IMR-90 (cell line): ENCODE measurements around the gene SHROOM1. TPM values are rescaled to one million over a fixed set of nuclear protein-coding genes. Genes with fewer than 3 reads are reported as not detected.
A peak's percentile ranks its signal among the peaks of the same experiment; 100 is the strongest.

Experiments used
- ATAC-seq: fragments of 200-7000 bp; cut with Tn5 transposase; 2 replicates; pipeline ENCODE4 v1.9.1; 2020; ENCODE audit warnings: low read depth, mild to moderate bottlenecking, moderate library complexity
- BruUV-seq: library from RNA; stranded (reverse); fragments of 400-500 nt; replicated peaks from 2 replicates; lab custom pipeline; 2021; lab: Mats Ljungman, UMichigan
- CTCF ChIA-PET: fragments of 300-600 bp; formaldehyde crosslinking; extraction: SDS; loops from one replicate; lab custom pipeline; 2021; ENCODE audit warnings: antibody characterized with exemption; lab: Yijun Ruan, JAX
- POLR2A ChIA-PET: fragments of 300-600 bp; sonication (Branson Sonifier 250); formaldehyde crosslinking; loops from one replicate; lab custom pipeline; 2022; ENCODE audit warnings: antibody characterized with exemption; ENCODE audit not compliant: unreplicated experiment; lab: Charles Lee
- DNase-seq: peaks from one replicate; pipeline ENCODE4 v3.0.0; 2013
- H2AFZ ChIP-seq: replicated peaks from 2 replicates; pipeline ENCODE3; 2013; ENCODE audit warnings: low read length, mild to moderate bottlenecking; ENCODE audit not compliant: poor library complexity
- H2AK5ac ChIP-seq: 2 replicates; pipeline ENCODE4 v1.6.1; 2013; ENCODE audit warnings: low read depth, low read length, inconsistent platforms
- H2AK9ac ChIP-seq: replicated peaks from 2 replicates; pipeline ENCODE3; 2013; ENCODE audit warnings: mild to moderate bottlenecking, low read depth, low read length, moderate library complexity; ENCODE audit not compliant: poor library complexity
- H2BK120ac ChIP-seq: 2 replicates; pipeline ENCODE4 v1.6.1; 2013; ENCODE audit warnings: low read depth, low read length, inconsistent platforms
- H2BK15ac ChIP-seq: 3 replicates; pipeline ENCODE4 v1.6.1; 2013; ENCODE audit warnings: low read depth, low read length, inconsistent platforms
- H2BK20ac ChIP-seq: 2 replicates; pipeline ENCODE4 v1.6.1; 2013; ENCODE audit warnings: low read depth, mild to moderate bottlenecking, inconsistent platforms, low read length, moderate library complexity
- H2BK5ac ChIP-seq: 2 replicates; pipeline ENCODE4 v1.6.1; 2013; ENCODE audit warnings: mild to moderate bottlenecking, low read depth, low read length, inconsistent platforms; ENCODE audit not compliant: poor library complexity, severe bottlenecking
- H3K14ac ChIP-seq: replicated peaks from 2 replicates; pipeline ENCODE4 v1.6.1; 2013; ENCODE audit warnings: low read depth, low read length, inconsistent platforms
- H3K18ac ChIP-seq: 2 replicates; pipeline ENCODE4 v1.6.1; 2013; ENCODE audit warnings: low read depth, low read length, control low read depth
- H3K23ac ChIP-seq: 2 replicates; pipeline ENCODE4 v1.6.1; 2013; ENCODE audit warnings: low read depth, low read length, inconsistent platforms
- H3K27ac ChIP-seq: 2 replicates; pipeline ENCODE4 v1.5.1; 2013; ENCODE audit warnings: mild to moderate bottlenecking, control low read depth, low read length; ENCODE audit not compliant: insufficient read depth
- H3K27me3 ChIP-seq: 2 replicates; pipeline ENCODE4 v1.6.1; 2013; ENCODE audit warnings: low read length; ENCODE audit not compliant: control insufficient read depth, insufficient read depth
- H3K36me3 ChIP-seq: 2 replicates; pipeline ENCODE4 v1.6.1; 2013; ENCODE audit warnings: low read length, mixed read lengths; ENCODE audit not compliant: control insufficient read depth, insufficient read depth
- H3K4ac ChIP-seq: 2 replicates; pipeline ENCODE4 v1.6.1; 2013; ENCODE audit warnings: low read depth, low read length, inconsistent platforms
- H3K4me1 ChIP-seq: 2 replicates; pipeline ENCODE4 v1.6.1; 2013; ENCODE audit warnings: low read length, mixed read lengths; ENCODE audit not compliant: control insufficient read depth, insufficient read depth
- H3K4me2 ChIP-seq: 2 replicates; pipeline ENCODE4 v1.6.1; 2013; ENCODE audit warnings: low read depth, mild to moderate bottlenecking, control low read depth, low read length, moderate library complexity
- H3K4me3 ChIP-seq: 2 replicates; pipeline ENCODE4 v1.5.1; 2013; ENCODE audit warnings: low read depth, mild to moderate bottlenecking, control low read depth, low read length, moderate library complexity; ENCODE audit not compliant: insufficient read depth
- H3K56ac ChIP-seq: 2 replicates; pipeline ENCODE4 v1.6.1; 2013; ENCODE audit warnings: low read length, inconsistent platforms; ENCODE audit not compliant: insufficient read depth; ENCODE audit errors: extremely low read depth
- H3K79me1 ChIP-seq, 2 experiments: 2 replicates each; pipeline ENCODE4 v1.6.1; 2013; ENCODE audit warnings: low read length in 2 of 2, inconsistent platforms in 1 of 2, low read depth in 1 of 2
- H3K9ac ChIP-seq: 2 replicates; pipeline ENCODE4 v1.6.1; 2013; ENCODE audit warnings: low read depth, low read length, control low read depth
- H3K9me1 ChIP-seq: 2 replicates; pipeline ENCODE4 v1.6.1; 2013; ENCODE audit warnings: low read length, inconsistent platforms; ENCODE audit not compliant: insufficient read depth
- H3K9me3 ChIP-seq: 2 replicates; pipeline ENCODE4 v1.6.1; 2013; ENCODE audit warnings: low read length; ENCODE audit not compliant: control insufficient read depth, insufficient read depth
- H4K20me1 ChIP-seq: 2 replicates; pipeline ENCODE4 v1.6.1; 2013; ENCODE audit warnings: low read length, inconsistent platforms; ENCODE audit not compliant: insufficient read depth
- H4K5ac ChIP-seq: 2 replicates; pipeline ENCODE4 v1.6.1; 2013; ENCODE audit warnings: mild to moderate bottlenecking, low read depth, low read length, control low read depth
- H4K8ac ChIP-seq, 2 experiments: 2 replicates each; pipeline ENCODE4 v1.6.1; 2013; ENCODE audit warnings: low read depth in 2 of 2, low read length in 2 of 2, control low read depth in 1 of 2, inconsistent platforms in 1 of 2
- H4K91ac ChIP-seq: 2 replicates; pipeline ENCODE4 v1.6.1; 2013; ENCODE audit warnings: low read depth, low read length, inconsistent platforms; ENCODE audit not compliant: insufficient read depth
- BHLHE40 ChIP-seq: fragments of 150-350 bp; IDR thresholded peaks from 2 replicates; pipeline ENCODE4 v1.6.1; 2016; ENCODE audit warnings: mild to moderate bottlenecking, low read depth, low read length
- CHD1 ChIP-seq: IDR thresholded peaks from 2 replicates; pipeline ENCODE4 v1.6.1; 2012; ENCODE audit warnings: low read depth, low read length, improper control_type of control experiment
- FOS ChIP-seq: fragments of 150-350 bp; IDR thresholded peaks from 2 replicates; pipeline ENCODE4 v1.6.1; 2016; ENCODE audit warnings: low read depth, low read length
- MAFK ChIP-seq: IDR thresholded peaks from 2 replicates; pipeline ENCODE4 v1.6.1; 2012; ENCODE audit warnings: low read depth, low read length, improper control_type of control experiment
- MXI1 ChIP-seq: IDR thresholded peaks from 2 replicates; pipeline ENCODE4 v1.6.1; 2012; ENCODE audit warnings: low read depth, mild to moderate bottlenecking, low read length, moderate library complexity, borderline replicate concordance
- POLR2A ChIP-seq: IDR thresholded peaks from 2 replicates; pipeline ENCODE4 v1.6.1; 2012; ENCODE audit warnings: mild to moderate bottlenecking, low read depth, low read length
- RFX5 ChIP-seq: IDR thresholded peaks from 2 replicates; pipeline ENCODE4 v1.8.0; 2012; ENCODE audit warnings: low read depth, mild to moderate bottlenecking, low read length, moderate library complexity
- SMC3 ChIP-seq: fragments of 150-350 bp; IDR thresholded peaks from 2 replicates; pipeline ENCODE4 v1.6.1; 2016; ENCODE audit warnings: low read depth, mild to moderate bottlenecking, antibody characterized with exemption, low read length, moderate library complexity
- WGBS, 2 experiments: methylation state at CpG; one replicate each; pipeline versions ENCODE4 v1.1.5 to v1.1.7; 2013; ENCODE audit warnings: missing lambda C conversion rate in 2 of 2; ENCODE audit not compliant: insufficient read length in 1 of 2; ENCODE audit errors: extremely low coverage in 2 of 2; 5-methylcytosine and 5-hydroxymethylcytosine counted together
- dilution Hi-C: fragments of 300-500 bp; cut with HindIII; formaldehyde crosslinking; loops from one replicate; pipeline ENCODE4 v1.14.3; 2018; ENCODE audit warnings: low sequenced_read_pairs; ENCODE audit not compliant: unreplicated experiment
- in situ Hi-C: fragments of 300-500 bp; cut with MboI; formaldehyde crosslinking; loops from 3 replicates; pipeline ENCODE4 v1.14.3; 2019; ENCODE audit warnings: low sequenced_read_pairs, inconsistent platforms, mixed read lengths
- intact Hi-C: fragments of 100-400 bp; cut with micrococcal nuclease; formaldehyde crosslinking; loops from 2 replicates; pipeline ENCODE4 v1.10.0; 2022
- polyA plus RNA-seq, 3 experiments: library from polyadenylated mRNA; depleted of rRNA; stranded (reverse); fragments of >200 nt; gene quantifications; 2 replicates each; pipeline ENCODE4 v1.2.3, GENCODE V29; 2012; ENCODE audit warnings: low replicate concordance in 1 of 3
- total RNA-seq: library from RNA; depleted of rRNA; stranded (reverse); fragments of >200 nt; gene quantifications from 2 replicates; pipeline ENCODE4 v1.2.3, GENCODE V29; 2012

SHROOM1 gene
- total and polyA plus RNA-seq, 2 of the 4 experiments (the other 2 are of a cell fraction): 1.4 to 6.3 TPM

DNA sequence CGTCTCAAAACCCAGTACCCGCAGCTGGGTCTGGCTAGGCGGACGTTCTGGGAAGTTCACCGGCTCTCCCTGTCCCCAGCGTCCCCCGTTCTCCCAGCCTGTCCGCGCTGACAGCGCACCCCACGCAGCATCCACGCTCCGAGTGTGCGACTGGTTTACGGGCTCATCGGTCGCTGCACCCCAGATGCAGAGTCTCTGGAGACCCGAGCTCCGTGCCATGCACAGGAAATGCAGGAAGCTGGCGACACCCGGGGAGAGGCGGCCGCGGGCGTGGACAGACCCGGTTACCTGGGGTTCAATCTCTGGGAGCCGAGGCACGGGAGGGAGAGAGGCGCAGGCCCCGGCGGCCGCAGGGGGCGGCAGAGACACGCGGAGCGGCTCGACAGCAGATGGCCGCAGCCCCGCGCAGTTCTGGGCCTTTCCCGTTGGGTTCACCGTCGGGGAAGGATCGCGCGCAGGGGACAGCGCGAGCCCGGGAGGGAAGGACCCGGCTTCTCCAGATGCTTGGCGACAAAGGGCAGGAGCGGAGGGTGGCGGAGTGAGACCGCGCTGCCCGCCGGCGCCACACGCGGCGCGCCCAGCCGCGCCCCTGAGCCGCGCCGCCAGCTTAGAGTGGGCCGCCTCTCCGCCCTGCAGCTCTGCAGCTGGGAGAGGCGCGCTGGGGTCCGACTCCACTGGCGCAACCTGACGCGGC lies 558 bp downstream of the SHROOM1 start (continued):
- no peak for TF ChIP-seq MAFK
- TF ChIP-seq SMC3: peak; percentile 64
- TF ChIP-seq MXI1: peak; percentile 78

DNA sequence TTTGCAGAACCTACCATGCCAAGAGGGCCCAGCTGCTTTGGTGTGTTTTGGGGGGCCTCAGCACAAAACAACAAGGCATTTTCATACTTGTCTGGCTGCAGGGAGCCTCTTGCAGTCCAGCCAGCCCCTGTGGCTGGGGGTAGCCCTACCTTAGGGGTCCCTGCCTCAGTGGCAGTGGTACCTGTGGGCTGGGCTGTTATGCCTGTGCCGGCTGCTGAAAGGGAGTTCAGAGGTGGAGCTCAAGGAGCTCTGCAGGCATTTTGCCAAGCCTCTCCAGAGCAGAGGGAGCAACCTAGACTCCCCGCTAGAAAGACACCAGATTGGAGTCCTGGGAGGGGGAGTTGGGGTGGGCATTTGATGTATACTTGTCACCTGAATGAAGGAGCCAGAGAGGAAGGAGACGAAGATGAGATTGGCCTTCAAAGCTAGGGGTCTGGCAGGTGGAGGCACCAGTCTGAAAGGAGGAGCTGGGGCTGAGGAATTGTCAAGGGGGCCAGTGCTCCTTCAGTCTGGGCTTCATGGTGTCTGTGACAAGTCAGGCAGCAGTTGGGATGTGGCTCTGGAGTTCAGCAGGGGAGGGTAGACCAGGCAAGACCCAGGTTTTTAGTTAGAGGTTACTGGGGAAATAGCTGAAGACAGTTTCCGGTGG lies 1.5 kb downstream of the SHROOM1 start:
- H3K9me3 ChIP-seq: no peaks in the 10 kb centered on the region
- peaks cover 4% of the 10 kb centered on the region; the same call in 1 of the 2 replicates for H3K4me1 ChIP-seq
- no peak overlapping the region for H3K4me3 ChIP-seq
- H2BK20ac ChIP-seq: no peak overlapping the region
- no peaks in the 10 kb centered on the region for H4K20me1 ChIP-seq
- H4K5ac ChIP-seq: no peak overlapping the region
- no peak overlapping the region for H2BK5ac ChIP-seq
- no peak overlapping the region; a peak in 1 of 4 replicates for H4K8ac ChIP-seq
- no peak overlapping the region for H3K9ac ChIP-seq
- H3K27me3 ChIP-seq: no peaks in the 10 kb centered on the region
- H4K91ac ChIP-seq: no peak overlapping the region
- H3K9me1 ChIP-seq: peaks cover 4% of the 10 kb centered on the region; the same call in 1 of the 2 replicates
- no peak overlapping the region; the same call in 1 of the 2 replicates for H3K4me2 ChIP-seq
- 100% methylated on average over 1 of the region's 4 CpGs; no CpG with 5 or more reads in 1 of the 2 experiments for WGBS, 2 experiments
- no peak for TF ChIP-seq FOS
- no peak for TF ChIP-seq CHD1
- TF ChIP-seq MAFK: no peak
- TF ChIP-seq POLR2A: no peak
- TF ChIP-seq RFX5: no peak
- no peak for TF ChIP-seq BHLHE40
- H3K14ac ChIP-seq: no peak overlapping the region
- H2AK5ac ChIP-seq: no peak overlapping the region
- H2AK9ac ChIP-seq: peak overlapping the region; percentile 16
- no peak overlapping the region for H3K56ac ChIP-seq
- no peak overlapping the region for H3K18ac ChIP-seq
- H2BK15ac ChIP-seq: no peak overlapping the region
- in situ Hi-C loops: no loop called here
- no peak for DNase-seq
- intact Hi-C loops: no loop called here
- BruUV-seq: no TSS peak
- CTCF ChIA-PET: interaction anchor here (0.6 to 1.7 kb wide), 5 partner anchors 9 to 55 kb away, joined by 3 to 7 read pairs (median 5); no protein-coding TSS in a partner anchor
- H3K36me3 ChIP-seq: peaks cover 6% of the 10 kb centered on the region; the same call in 1 of the 2 replicates
- peak overlapping the region; percentile 41; the same call in 1 of the 2 replicates for H3K4ac ChIP-seq
- no peak overlapping the region for H2BK120ac ChIP-seq
- H2AFZ ChIP-seq: peak overlapping the region; percentile 99
- ATAC-seq: no peak
- dilution Hi-C loops: no loop called here
- H3K23ac ChIP-seq: peak overlapping the region; percentile 43; the same call in 1 of the 2 replicates
- no peak overlapping the region for H3K27ac ChIP-seq
- POLR2A ChIA-PET: interaction anchor here (0.6 kb wide), 1 partner anchor 9 kb away, joined by 10 read pairs; no protein-coding TSS in a partner anchor
- peaks cover 13 to 32% of the 10 kb centered on the region in 2 experiments; a peak in 3 of 4 replicates for H3K79me1 ChIP-seq
